ENCODE data around the gene TUBA1B.

The TUBA1B gene

GRCh38 chr12:49089821-49090773 lies 41.1 kb downstream of the TUBA1B start:
- no peak for DNase-seq

- DNase-seq, result no peak
Observed at GRCh38 chr12:49088932-49089330, 42.3 kb downstream of the TUBA1B start.

- peak; percentile 99 for DNase-seq
Observed at GRCh38 chr12:49088150-49088931, 42.9 kb downstream of the TUBA1B start.

- no peak for DNase-seq
Observed at GRCh38 chr12:49086116-49086515, 45.1 kb downstream of the TUBA1B start.

GRCh38 chr12:49084438-49084837 lies 46.8 kb downstream of the TUBA1B start:
- no peak for DNase-seq

- no peak for DNase-seq
Observed at GRCh38 chr12:49079793-49080192, 51.4 kb downstream of the TUBA1B start.

All from DMS79 treated with DMSO at 0.1 percent for 48 hours (cell line).